ENCODE measurements around the gene ARID3B. TPM values are rescaled to one million over a fixed set of nuclear protein-coding genes. Genes with fewer than 3 reads are reported as not detected.
A peak's percentile ranks its signal among the peaks of the same experiment; 100 is the strongest.

Gene ARID3B
- total and polyA plus RNA-seq, 2 experiments from 2014 or later: 69.8 to 70.5 TPM

- H3K4me1 ChIP-seq (ENCODE audit: low read depth): peaks cover 54% of the 10 kb centered on the region
- H3K36me3 ChIP-seq: no peaks in the 10 kb centered on the region
- peak overlapping the region; percentile 89 for H3K27ac ChIP-seq
- peak; percentile 46 to 70 for DNase-seq (ENCODE audit: low read depth in 1 of 2, low spot score in 1 of 2)
- no peak for TF ChIP-seq CTCF (IDR thresholded peaks at IDR 0.05; ENCODE audit: low read depth, low read length)
- H3K9me3 ChIP-seq (ENCODE audit: low read depth): no peaks in the 10 kb centered on the region
- H3K27me3 ChIP-seq: no peaks in the 10 kb centered on the region
- H3K4me3 ChIP-seq: no peak overlapping the region
These were observed 102.0 kb downstream of the ARID3B start for GRCh38 chr15:74642734-74643664.

GRCh38 chr15:74643665-74644204, 102.7 kb downstream of the ARID3B start:
- no peak for DNase-seq (ENCODE audit: low read depth in 1 of 2, low spot score in 1 of 2)
- peak overlapping the region; percentile 89 for H3K27ac ChIP-seq
- no peak overlapping the region for H3K4me3 ChIP-seq
- no peaks in the 10 kb centered on the region for H3K9me3 ChIP-seq (ENCODE audit: low read depth)
- H3K27me3 ChIP-seq: no peaks in the 10 kb centered on the region
- TF ChIP-seq CTCF (IDR thresholded peaks at IDR 0.05; ENCODE audit: low read depth, low read length): no peak
- H3K36me3 ChIP-seq: no peaks in the 10 kb centered on the region
- peaks cover 61% of the 10 kb centered on the region for H3K4me1 ChIP-seq (ENCODE audit: low read depth)

GRCh38 chr15:74646480-74646879, 105.5 kb downstream of the ARID3B start:
- Histone ChIP-seq H3K9me3 (ENCODE audit: low read depth) (no peaks in the 10 kb centered on the region), H3K27ac (no peak overlapping the region), H3K27me3 (no peaks in the 10 kb centered on the region), H3K4me3 (no peak overlapping the region), H3K36me3 (no peaks in the 10 kb centered on the region), H3K4me1 (ENCODE audit: low read depth) (peaks cover 61% of the 10 kb centered on the region)
- DNase-seq (ENCODE audit: low read depth in 1 of 2, low spot score in 1 of 2): no peak
- no peak for TF ChIP-seq CTCF (IDR thresholded peaks at IDR 0.05; ENCODE audit: low read depth, low read length)

Other genes with a start within 250 kb of the ARID3B start
- 5.4 and 9.8 TPM in 2 replicates for gene CYP11A1, start 173.6 kb upstream of the ARID3B start, total RNA-seq
- 11.2 and 13.0 TPM in 2 replicates for gene CYP11A1, start 173.6 kb upstream of the ARID3B start, polyA plus RNA-seq
- 8.7 and 11.9 TPM in 2 replicates for gene SEMA7A, start 107.3 kb upstream of the ARID3B start, total RNA-seq
- 0.99 and 3.3 TPM in 2 replicates for gene SEMA7A, start 107.3 kb upstream of the ARID3B start, polyA plus RNA-seq
- 74.3 and 88.4 TPM in 2 replicates for gene UBL7, start 80.1 kb upstream of the ARID3B start, total RNA-seq
- 130 and 135 TPM in 2 replicates for gene UBL7, start 80.1 kb upstream of the ARID3B start, polyA plus RNA-seq
- 193 and 319 TPM in 2 replicates for gene CLK3, start 74.6 kb downstream of the ARID3B start, total RNA-seq
- 100 and 125 TPM in 2 replicates for gene CLK3, start 74.6 kb downstream of the ARID3B start, polyA plus RNA-seq
- gene EDC3, start 154.8 kb downstream of the ARID3B start, total RNA-seq: 16.1 and 17.6 TPM in 2 replicates
- 25.2 and 41.5 TPM in 2 replicates for gene EDC3, start 154.8 kb downstream of the ARID3B start, polyA plus RNA-seq
- 0.28 and 0.45 TPM in 2 replicates for gene CYP1A1, start 184.3 kb downstream of the ARID3B start, total RNA-seq
- gene CYP1A1, start 184.3 kb downstream of the ARID3B start, polyA plus RNA-seq: 0.56 TPM in 1 of 2 replicates, not detected in the other
- not detected in 2 replicates for gene CYP1A2, start 207.6 kb downstream of the ARID3B start, total RNA-seq
- gene CYP1A2, start 207.6 kb downstream of the ARID3B start, polyA plus RNA-seq: not detected in 2 replicates
- gene CSK, start 240.9 kb downstream of the ARID3B start, total RNA-seq: 42.4 and 43.1 TPM in 2 replicates
- 26.2 and 30.3 TPM in 2 replicates for gene CSK, start 240.9 kb downstream of the ARID3B start, polyA plus RNA-seq